NOMO-1 treated with dmso at 0.1 percent for 144 hours (cell line): Measurements from ENCODE around the gene RASGEF1C.

Source experiments
- DNase-seq: peaks from one replicate; lab custom pipeline; 2025; ENCODE audit not compliant: unreplicated experiment; lab: John Stamatoyannopoulos, UW

The RASGEF1C gene

DNA sequence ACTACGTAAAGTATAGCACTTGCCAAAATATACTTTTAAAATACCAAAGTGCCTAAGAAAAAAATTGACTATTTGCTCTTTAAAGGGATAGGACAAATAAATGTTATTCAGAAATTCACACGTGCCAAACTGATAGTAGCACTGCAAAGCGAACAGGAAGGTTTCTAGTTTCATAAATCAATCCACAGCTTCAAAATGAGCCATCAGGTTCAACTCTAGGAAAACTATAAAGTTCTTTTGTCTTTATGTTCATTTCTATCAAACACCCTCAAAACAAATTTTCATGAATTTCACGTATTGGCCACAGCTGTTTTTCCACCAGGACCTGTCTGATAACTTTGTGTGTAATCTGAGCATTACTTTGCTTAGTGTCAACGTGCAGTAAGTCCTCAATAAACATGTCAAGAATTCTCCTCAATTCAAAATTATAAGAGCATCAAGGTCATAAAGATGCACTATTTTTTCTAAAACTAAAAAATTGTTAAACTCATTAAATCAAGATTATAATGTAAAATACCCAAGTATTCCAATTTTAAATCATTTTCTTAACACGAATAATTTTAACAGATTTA, 140.4 kb downstream of the RASGEF1C start:
- DNase-seq, result no peak

DNA sequence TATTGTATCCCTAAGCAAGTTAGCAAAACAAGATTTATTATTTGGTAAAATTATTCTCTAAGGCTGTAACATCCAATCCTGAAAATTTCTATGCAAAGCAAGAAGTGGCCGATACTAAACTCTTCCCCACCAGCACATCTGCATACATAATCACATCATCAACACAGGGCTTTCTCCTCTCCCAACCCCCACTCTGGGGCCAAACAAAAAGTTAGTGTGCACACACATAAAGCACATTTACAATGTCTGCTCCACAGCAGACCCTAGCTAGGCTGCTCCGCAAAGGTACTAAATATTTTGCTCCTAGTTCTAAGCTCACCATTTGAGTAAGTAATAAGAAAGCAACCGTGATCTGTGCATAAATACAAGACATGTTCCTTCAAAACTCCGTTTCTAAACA, 141.0 kb downstream of the RASGEF1C start:
- no peak for DNase-seq

DNA sequence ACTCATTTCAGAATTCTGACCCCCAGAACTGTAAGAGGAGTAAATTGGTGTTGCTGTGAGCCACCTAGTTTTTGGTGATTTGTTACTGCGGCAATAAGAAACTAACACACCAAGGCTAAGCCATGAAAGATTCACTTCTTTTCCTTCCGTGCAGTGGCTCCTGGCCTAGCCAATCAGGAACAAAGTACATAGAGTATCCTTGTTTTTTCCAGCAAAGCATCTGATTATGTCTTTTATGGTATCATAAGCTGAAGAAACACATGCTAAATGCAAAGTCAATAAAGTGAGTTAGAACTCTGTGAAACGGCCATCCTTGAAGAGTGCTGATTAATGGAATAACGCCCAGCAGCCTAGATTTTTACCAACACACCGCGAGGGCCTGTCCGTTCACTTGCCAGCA, 148.8 kb downstream of the RASGEF1C start:
- DNase-seq, result no peak

- DNase-seq, result no peak
These were observed 149.7 kb downstream of the RASGEF1C start for GRCh38 chr5:180059326-180059725.

DNA sequence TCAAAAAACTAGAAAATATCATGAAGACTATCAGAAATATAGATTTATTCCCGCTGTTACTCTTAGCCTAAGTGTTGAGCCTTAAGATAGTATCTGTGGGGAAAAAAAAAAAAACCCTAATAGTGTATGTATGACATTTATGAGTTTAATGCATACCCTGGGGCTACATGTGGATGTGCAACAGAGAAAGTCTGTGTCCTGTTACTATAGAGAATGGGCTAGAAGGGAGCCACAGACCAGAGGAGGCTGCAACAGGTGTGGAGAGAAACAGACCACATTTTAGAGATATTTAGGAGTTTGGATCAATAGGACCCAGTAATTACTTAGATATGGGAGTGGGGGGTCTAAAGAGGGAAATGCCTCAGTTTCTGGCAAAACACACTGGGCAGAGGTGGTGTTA, 152.9 kb downstream of the RASGEF1C start:
- no peak for DNase-seq

DNA sequence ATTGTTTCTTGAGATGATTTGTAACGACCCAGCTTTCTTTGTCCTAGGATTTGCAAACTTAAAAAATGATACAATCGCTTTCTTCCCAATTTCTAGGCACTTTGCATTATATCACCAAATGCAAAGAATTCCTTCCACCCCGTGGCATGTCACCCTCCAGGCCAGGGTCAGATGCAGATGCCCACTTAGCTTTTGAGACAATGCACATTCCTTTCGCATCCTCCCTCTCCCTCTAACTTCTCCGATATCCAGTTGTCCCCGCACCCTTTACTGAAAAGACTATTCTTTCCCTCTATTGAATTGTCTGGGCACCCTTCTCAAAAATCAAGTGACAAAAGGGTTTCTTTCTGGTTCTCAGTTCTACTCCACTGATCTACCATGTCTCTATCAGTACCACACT, 154.8 kb downstream of the RASGEF1C start:
- no peak for DNase-seq

GRCh38 chr5:180053061-180053602, 155.9 kb downstream of the RASGEF1C start:
- no peak for DNase-seq

DNA sequence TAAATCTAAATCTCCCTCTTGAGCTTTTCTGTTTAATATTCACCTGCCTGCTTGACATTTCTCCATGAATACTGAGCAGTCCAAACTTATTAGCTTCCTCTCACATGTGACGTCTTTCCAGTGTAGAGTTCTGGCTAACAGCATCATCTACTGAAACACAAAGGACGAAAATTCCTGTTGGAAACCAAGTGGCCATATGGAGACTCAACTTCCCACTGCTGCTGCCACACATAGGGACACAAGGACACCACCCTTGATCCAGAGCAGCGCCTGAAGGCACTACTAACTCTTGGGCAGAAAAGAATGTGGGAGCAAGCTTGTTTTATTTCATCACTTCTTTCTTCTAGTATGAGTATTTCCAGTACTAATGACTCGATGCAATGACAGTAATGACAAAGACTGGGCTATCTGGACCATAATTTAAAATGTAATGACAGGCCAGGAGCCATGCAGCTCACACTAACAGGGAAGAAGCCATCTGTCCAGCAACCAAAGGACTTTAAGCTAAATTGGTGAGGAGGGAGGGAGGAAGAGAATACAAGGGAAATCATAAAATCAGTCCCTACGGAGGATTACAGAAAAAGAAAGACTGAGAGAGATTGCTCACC, 156.7 kb downstream of the RASGEF1C start:
- no peak for DNase-seq
